ENCODE measurements around the gene NUDT8. TPM values are rescaled to one million over a fixed set of nuclear protein-coding genes. Genes with fewer than 3 reads are reported as not detected.

NUDT8 gene
- total and polyA plus RNA-seq, 10 of the 15 experiments (the other 5 are each of a cell fraction or from before 2014, with no cell fraction given), result 0.32 to 18.2 (median 9.8) TPM

DNA sequence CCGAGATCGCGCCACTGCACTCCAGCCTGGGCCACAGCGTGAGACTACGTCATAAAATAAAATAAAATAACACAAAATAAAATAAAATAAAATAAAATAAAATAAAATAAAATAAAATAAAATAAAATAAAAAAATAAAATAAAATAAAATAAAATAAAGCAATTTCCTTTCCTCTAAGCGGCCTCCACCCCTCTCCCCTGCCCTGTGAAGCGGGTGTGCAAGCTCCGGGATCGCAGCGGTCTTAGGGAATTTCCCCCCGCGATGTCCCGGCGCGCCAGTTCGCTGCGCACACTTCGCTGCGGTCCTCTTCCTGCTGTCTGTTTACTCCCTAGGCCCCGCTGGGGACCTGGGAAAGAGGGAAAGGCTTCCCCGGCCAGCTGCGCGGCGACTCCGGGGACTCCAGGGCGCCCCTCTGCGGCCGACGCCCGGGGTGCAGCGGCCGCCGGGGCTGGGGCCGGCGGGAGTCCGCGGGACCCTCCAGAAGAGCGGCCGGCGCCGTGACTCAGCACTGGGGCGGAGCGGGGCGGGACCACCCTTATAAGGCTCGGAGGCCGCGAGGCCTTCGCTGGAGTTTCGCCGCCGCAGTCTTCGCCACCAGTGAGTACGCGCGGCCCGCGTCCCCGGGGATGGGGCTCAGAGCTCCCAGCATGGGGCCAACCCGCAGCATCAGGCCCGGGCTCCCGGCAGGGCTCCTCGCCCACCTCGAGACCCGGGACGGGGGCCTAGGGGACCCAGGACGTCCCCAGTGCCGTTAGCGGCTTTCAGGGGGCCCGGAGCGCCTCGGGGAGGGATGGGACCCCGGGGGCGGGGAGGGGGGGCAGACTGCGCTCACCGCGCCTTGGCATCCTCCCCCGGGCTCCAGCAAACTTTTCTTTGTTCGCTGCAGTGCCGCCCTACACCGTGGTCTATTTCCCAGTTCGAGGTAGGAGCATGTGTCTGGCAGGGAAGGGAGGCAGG is 46.2 kb downstream of the NUDT8 start, which contains the start of gene GSTP1 (continued):
- TF ChIP-seq MEF2B (IDR thresholded peaks at IDR 0.05; ENCODE audit: partially characterized antibody, poor library complexity, severe bottlenecking), result peak; percentile 70
- no peak for TF ChIP-seq YY1 (IDR thresholded peaks at IDR 0.05; ENCODE audit: low read depth, low read length)
- TF ChIP-seq, protein P1, sequence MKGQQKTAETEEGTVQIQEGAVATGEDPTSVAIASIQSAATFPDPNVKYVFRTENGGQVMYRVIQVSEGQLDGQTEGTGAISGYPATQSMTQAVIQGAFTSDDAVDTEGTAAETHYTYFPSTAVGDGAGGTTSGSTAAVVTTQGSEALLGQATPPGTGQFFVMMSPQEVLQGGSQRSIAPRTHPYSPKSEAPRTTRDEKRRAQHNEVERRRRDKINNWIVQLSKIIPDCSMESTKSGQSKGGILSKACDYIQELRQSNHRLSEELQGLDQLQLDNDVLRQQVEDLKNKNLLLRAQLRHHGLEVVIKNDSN (IDR thresholded peaks at IDR 0.05; ENCODE audit: borderline replicate concordance, extremely low read length, insufficient read depth, low read depth, low read length), result no peak
- 0 out of 2 replicates have a peak, but pooled peaks have one; percentile 49 for TF ChIP-seq ZSCAN29 (IDR thresholded peaks at IDR 0.05)
- TF ChIP-seq SMC3 (IDR thresholded peaks at IDR 0.05; ENCODE audit: borderline replicate concordance, low read length), result no peak
- no peak for TF ChIP-seq NFYA (IDR thresholded peaks at IDR 0.05; ENCODE audit: borderline replicate concordance, low read depth, low read length)
- TF ChIP-seq RBBP5 (conservative IDR thresholded peaks at IDR 0.05), result no peak
- TF ChIP-seq ZBTB4 (CRISPR knock-in tag; IDR thresholded peaks at IDR 0.05), result no peak
- 0 out of 2 replicates have a peak, but pooled peaks have one; percentile 41 for TF ChIP-seq JUND (IDR thresholded peaks at IDR 0.05; ENCODE audit: low read depth, low read length)
- TF ChIP-seq RELA (IDR thresholded peaks at IDR 0.05; ENCODE audit: borderline replicate concordance, partially characterized antibody), result no peak
- TF ChIP-seq, protein P2, sequence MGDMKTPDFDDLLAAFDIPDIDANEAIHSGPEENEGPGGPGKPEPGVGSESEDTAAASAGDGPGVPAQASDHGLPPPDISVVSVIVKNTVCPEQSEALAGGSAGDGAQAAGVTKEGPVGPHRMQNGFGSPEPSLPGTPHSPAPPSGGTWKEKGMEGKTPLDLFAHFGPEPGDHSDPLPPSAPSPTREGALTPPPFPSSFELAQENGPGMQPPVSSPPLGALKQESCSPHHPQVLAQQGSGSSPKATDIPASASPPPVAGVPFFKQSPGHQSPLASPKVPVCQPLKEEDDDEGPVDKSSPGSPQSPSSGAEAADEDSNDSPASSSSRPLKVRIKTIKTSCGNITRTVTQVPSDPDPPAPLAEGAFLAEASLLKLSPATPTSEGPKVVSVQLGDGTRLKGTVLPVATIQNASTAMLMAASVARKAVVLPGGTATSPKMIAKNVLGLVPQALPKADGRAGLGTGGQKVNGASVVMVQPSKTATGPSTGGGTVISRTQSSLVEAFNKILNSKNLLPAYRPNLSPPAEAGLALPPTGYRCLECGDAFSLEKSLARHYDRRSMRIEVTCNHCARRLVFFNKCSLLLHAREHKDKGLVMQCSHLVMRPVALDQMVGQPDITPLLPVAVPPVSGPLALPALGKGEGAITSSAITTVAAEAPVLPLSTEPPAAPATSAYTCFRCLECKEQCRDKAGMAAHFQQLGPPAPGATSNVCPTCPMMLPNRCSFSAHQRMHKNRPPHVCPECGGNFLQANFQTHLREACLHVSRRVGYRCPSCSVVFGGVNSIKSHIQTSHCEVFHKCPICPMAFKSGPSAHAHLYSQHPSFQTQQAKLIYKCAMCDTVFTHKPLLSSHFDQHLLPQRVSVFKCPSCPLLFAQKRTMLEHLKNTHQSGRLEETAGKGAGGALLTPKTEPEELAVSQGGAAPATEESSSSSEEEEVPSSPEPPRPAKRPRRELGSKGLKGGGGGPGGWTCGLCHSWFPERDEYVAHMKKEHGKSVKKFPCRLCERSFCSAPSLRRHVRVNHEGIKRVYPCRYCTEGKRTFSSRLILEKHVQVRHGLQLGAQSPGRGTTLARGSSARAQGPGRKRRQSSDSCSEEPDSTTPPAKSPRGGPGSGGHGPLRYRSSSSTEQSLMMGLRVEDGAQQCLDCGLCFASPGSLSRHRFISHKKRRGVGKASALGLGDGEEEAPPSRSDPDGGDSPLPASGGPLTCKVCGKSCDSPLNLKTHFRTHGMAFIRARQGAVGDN (IDR thresholded peaks at IDR 0.05), result peak; percentile 91
- TF ChIP-seq FOXK2 (IDR thresholded peaks at IDR 0.05), result no peak
- TF ChIP-seq ETV6 (conservative IDR thresholded peaks at IDR 0.05 in 1 of 2, IDR thresholded peaks at IDR 0.05 in 1 of 2; ENCODE audit: borderline replicate concordance in 1 of 2, low read depth in 1 of 2), result no peak
- TF ChIP-seq TCF7 (IDR thresholded peaks at IDR 0.05; ENCODE audit: borderline replicate concordance), result no peak
- TF ChIP-seq NBN (IDR thresholded peaks at IDR 0.05), result no peak
- peak; percentile 96 for TF ChIP-seq LARP7 (IDR thresholded peaks at IDR 0.05)
- no peak for TF ChIP-seq USF2 (IDR thresholded peaks at IDR 0.05; ENCODE audit: borderline replicate concordance, low read depth, low read length)
- peak; percentile 79 for TF ChIP-seq CBFB (IDR thresholded peaks at IDR 0.05; ENCODE audit: low read depth)
- no peak for TF ChIP-seq HDAC2 (IDR thresholded peaks at IDR 0.05)
- no peak for TF ChIP-seq FOS (IDR thresholded peaks at IDR 0.05; ENCODE audit: borderline replicate concordance, extremely low read depth, insufficient read length)
